Testis (tissue), 2 donors: ENCODE data around the gene TMEM209.

Experiments used
- CTCF ChIP-seq, 3 experiments: fragments of 450-650 bp in 2 of 3; fragments of 200-600 bp in 1 of 3; sonication (generic) in 1 of 3; IDR thresholded peaks; one replicate each; pipeline ENCODE4 v1.5.1; 2016 to 2019; ENCODE audit warnings: antibody characterized with exemption in 3 of 3, mild to moderate bottlenecking in 2 of 3, moderate library complexity in 1 of 3
- POLR2A ChIP-seq: fragments of 450-650 bp; IDR thresholded peaks from one replicate; pipeline ENCODE4 v1.6.1; 2017; ENCODE audit warnings: antibody characterized with exemption, mild to moderate bottlenecking, moderate library complexity

GRCh38 chr7:130218806-130219620 is 13.8 kb upstream of the TMEM209 start:
- TF ChIP-seq CTCF (IDR thresholded peaks at IDR 0.05) = no peak
- TF ChIP-seq POLR2A = no peak
